ENCODE results near the gene HSPA4L. TPM values are rescaled to one million over a fixed set of nuclear protein-coding genes. Genes with fewer than 3 reads are reported as not detected.

Gene HSPA4L
- total and polyA plus RNA-seq, 10 of the 15 experiments (the other 5 are each of a cell fraction or from before 2014, with no cell fraction given) = 8.6 to 40.5 (median 21.4) TPM

DNA sequence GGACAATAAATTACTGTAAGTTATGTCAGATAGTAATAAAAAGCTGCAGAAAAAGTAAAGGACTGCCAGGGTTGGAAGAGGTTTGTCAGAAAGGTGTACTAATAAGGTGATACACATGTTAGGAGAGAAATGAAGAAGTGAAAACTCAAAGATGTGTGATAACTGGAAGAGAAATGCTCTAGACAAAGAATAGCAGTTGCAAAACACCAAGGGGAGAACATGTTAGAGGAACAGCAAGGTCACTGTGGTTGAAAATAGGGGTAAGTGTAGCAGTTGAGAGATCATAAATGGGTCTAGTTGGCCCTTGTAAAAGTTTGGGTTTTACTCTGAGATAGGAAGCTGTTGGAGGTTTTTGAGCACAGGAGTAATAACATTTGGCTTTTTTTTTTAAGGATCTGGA lies 46.9 kb downstream of the HSPA4L start (continued):
- TF ChIP-seq, protein P1, sequence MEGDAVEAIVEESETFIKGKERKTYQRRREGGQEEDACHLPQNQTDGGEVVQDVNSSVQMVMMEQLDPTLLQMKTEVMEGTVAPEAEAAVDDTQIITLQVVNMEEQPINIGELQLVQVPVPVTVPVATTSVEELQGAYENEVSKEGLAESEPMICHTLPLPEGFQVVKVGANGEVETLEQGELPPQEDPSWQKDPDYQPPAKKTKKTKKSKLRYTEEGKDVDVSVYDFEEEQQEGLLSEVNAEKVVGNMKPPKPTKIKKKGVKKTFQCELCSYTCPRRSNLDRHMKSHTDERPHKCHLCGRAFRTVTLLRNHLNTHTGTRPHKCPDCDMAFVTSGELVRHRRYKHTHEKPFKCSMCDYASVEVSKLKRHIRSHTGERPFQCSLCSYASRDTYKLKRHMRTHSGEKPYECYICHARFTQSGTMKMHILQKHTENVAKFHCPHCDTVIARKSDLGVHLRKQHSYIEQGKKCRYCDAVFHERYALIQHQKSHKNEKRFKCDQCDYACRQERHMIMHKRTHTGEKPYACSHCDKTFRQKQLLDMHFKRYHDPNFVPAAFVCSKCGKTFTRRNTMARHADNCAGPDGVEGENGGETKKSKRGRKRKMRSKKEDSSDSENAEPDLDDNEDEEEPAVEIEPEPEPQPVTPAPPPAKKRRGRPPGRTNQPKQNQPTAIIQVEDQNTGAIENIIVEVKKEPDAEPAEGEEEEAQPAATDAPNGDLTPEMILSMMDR (IDR thresholded peaks at IDR 0.05 in 2 of 3, conservative IDR thresholded peaks at IDR 0.05 in 1 of 3; ENCODE audit: control insufficient read depth in 2 of 3, extremely low read depth in 1 of 3, insufficient read depth in 1 of 3, low read depth in 3 of 3, low read length in 3 of 3) = no peak
- TF ChIP-seq KDM1A (IDR thresholded peaks at IDR 0.05; ENCODE audit: borderline replicate concordance) (no peak), MAX (IDR thresholded peaks at IDR 0.05; ENCODE audit: low read depth, low read length) (no peak), POLR2A (IDR thresholded peaks at IDR 0.05; ENCODE audit: low read depth, low read length) (no peak), TCF12 (IDR thresholded peaks at IDR 0.05; ENCODE audit: low read depth, low read length) (no peak), CBX5 (IDR thresholded peaks at IDR 0.05; ENCODE audit: low read depth) (0 out of 2 replicates have a peak, but pooled peaks have one; percentile 47), CUX1 (IDR thresholded peaks at IDR 0.05; ENCODE audit: insufficient replicate concordance, low read depth, low read length) (no peak), EP300 (IDR thresholded peaks at IDR 0.05; ENCODE audit: borderline replicate concordance in 1 of 2, control insufficient read depth in 1 of 2, low read depth in 2 of 2, low read length in 2 of 2) (peak; percentile 59 to 85; a peak in 2 of 4 replicates), KLF5 (IDR thresholded peaks at IDR 0.05; ENCODE audit: partially characterized antibody) (no peak)
- TF ChIP-seq, protein P2, sequence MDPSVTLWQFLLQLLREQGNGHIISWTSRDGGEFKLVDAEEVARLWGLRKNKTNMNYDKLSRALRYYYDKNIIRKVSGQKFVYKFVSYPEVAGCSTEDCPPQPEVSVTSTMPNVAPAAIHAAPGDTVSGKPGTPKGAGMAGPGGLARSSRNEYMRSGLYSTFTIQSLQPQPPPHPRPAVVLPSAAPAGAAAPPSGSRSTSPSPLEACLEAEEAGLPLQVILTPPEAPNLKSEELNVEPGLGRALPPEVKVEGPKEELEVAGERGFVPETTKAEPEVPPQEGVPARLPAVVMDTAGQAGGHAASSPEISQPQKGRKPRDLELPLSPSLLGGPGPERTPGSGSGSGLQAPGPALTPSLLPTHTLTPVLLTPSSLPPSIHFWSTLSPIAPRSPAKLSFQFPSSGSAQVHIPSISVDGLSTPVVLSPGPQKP (IDR thresholded peaks at IDR 0.05; ENCODE audit: low read depth, low read length) = no peak
